Caco-2 (cell line): Measurements from ENCODE around the gene CATSPER3. TPM values are rescaled to one million over a fixed set of nuclear protein-coding genes. Genes with fewer than 3 reads are reported as not detected.
A peak's percentile ranks its signal among the peaks of the same experiment; 100 is the strongest.

Source experiments
- BruUV-seq: library from RNA; stranded (reverse); fragments of 400-500 nt; replicated peaks from 2 replicates; lab custom pipeline; 2021; lab: Mats Ljungman, UMichigan
- CTCF ChIA-PET: fragments of 300-600 bp; sonication (Branson Sonifier 250); formaldehyde crosslinking; loops from one replicate; lab custom pipeline; 2022; ENCODE audit warnings: antibody characterized with exemption; lab: Charles Lee
- POLR2A ChIA-PET: fragments of 300-600 bp; sonication (Branson Sonifier 250); formaldehyde crosslinking; loops from one replicate; lab custom pipeline; 2022; ENCODE audit warnings: antibody characterized with exemption; lab: Charles Lee
- DNase-seq, 2 experiments: peaks; one replicate each; pipeline versions ENCODE4 v3.0.0 to v3.0.0-alpha.2; 2020 to 2022
- H3K27me3 ChIP-seq: replicated peaks from 2 replicates; pipeline ENCODE4 v1.6.0; 2011; ENCODE audit warnings: low read length; ENCODE audit not compliant: control insufficient read depth, insufficient read depth
- H3K36me3 ChIP-seq: 2 replicates; pipeline ENCODE4 v1.5.1; 2011; ENCODE audit warnings: low read length; ENCODE audit not compliant: control insufficient read depth, insufficient read depth
- H3K4me1 ChIP-seq: fragments of 250-450 bp; sonication (Bioruptor Pico); 2 replicates; pipeline ENCODE4 v1.5.1; 2020; ENCODE audit warnings: mild to moderate bottlenecking
- H3K4me3 ChIP-seq: 2 replicates; pipeline ENCODE4 v1.5.1; 2011; ENCODE audit warnings: low read depth, mild to moderate bottlenecking, control low read depth, low read length
- H3K9me3 ChIP-seq: fragments of 250-450 bp; sonication (Bioruptor Pico); 2 replicates; pipeline ENCODE4 v1.5.1; 2020; ENCODE audit warnings: mild to moderate bottlenecking, moderate library complexity
- H3K27ac Mint-ChIP-seq: one replicate; pipeline ENCODE4 v1.8.0; 2022; ENCODE audit warnings: mixed read lengths; ENCODE audit not compliant: unreplicated experiment
- H3K27me3 Mint-ChIP-seq: one replicate; pipeline ENCODE4 v1.8.0; 2022; ENCODE audit warnings: mixed read lengths; ENCODE audit not compliant: insufficient read depth, unreplicated experiment
- H3K36me3 Mint-ChIP-seq: one replicate; pipeline ENCODE4 v1.8.0; 2022; ENCODE audit warnings: mild to moderate bottlenecking, mixed read lengths; ENCODE audit not compliant: insufficient read depth, unreplicated experiment
- H3K4me1 Mint-ChIP-seq: one replicate; pipeline ENCODE4 v1.8.0; 2022; ENCODE audit warnings: low read depth, mixed read lengths; ENCODE audit not compliant: unreplicated experiment
- H3K4me3 Mint-ChIP-seq: one replicate; pipeline ENCODE4 v1.8.0; 2022; ENCODE audit warnings: mild to moderate bottlenecking, moderate library complexity, mixed read lengths; ENCODE audit not compliant: unreplicated experiment
- H3K9me3 Mint-ChIP-seq: one replicate; pipeline ENCODE4 v1.8.0; 2022; ENCODE audit warnings: mixed read lengths; ENCODE audit not compliant: unreplicated experiment
- intact Hi-C: fragments of 100-400 bp; cut with micrococcal nuclease; formaldehyde crosslinking; loops from one replicate; pipeline ENCODE4 v1.10.0; 2022; ENCODE audit not compliant: unreplicated experiment
- total RNA-seq: library from RNA; stranded (reverse); gene quantifications from 2 replicates; pipeline ENCODE4 v1.2.3, GENCODE V29; 2022
- TF ChIP-seq, protein P1 (sequence below), 2 experiments: fragments of 200-600 bp in 1 of 2; IDR thresholded peaks; 1 replicate in 1 of 2; 2 replicates in 1 of 2; pipeline versions ENCODE4 v1.5.1 to v1.8.0; 2011 to 2022; ENCODE audit warnings: antibody characterized with exemption in 1 of 2, control low read depth in 1 of 2, inconsistent platforms in 1 of 2, low read depth in 1 of 2, low read length in 1 of 2, mild to moderate bottlenecking in 1 of 2, moderate library complexity in 1 of 2; ENCODE audit not compliant: insufficient read depth in 1 of 2, severe bottlenecking in 1 of 2, unreplicated experiment in 1 of 2

CATSPER3 gene
- total RNA-seq, 1 experiment from 2014 or later: 0.61 TPM

DNA sequence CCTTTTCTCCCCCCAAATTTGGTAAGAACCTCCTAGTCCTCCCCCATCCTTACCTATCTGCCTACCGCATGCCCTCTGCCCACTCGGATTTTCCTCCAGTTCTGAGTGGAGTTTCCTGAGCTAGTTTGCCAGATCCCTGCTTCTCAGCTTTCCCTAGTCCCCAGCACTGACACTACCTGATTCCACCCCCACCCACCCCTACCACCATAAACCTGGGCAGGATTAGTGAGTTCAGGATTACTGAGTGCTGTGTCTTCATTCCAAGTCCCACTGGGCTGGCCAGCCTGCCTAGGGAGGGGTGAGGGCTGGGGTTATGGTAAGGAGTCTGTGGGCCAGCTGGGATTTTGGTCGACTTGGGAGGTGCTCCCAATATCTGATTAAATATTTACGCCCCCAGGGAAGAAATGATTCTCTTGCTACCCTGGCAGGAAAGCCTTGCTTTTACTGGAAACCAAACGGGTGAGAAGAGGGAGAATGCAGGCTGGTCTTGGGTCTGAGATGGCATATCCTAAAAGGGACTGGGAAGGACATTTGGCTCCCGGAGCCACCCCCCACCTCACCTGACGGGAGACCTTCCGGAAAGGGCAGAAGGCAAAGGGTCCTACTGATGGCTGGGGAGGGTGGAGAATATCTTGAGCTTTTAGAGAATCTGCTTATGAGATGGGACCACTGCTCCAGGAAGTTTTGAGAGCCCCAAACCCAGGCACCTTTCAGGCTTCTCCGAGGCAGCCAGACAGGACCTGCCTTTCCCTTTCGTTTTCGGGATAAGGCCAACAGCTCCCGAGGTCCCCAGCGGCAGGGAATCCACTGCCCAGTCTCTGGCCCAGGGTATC, 62.6 kb downstream of the CATSPER3 start:
- intact Hi-C loops: loop anchor here (5.0 to 10.0 kb wide), 2 partner anchors 274 to 302 kb away; no protein-coding TSS in a partner anchor
- Histone ChIP-seq H3K9me3 (no peaks in the 10 kb centered on the region), H3K4me3 (no peak overlapping the region), H3K4me1 (peaks cover 33% of the 10 kb centered on the region), H3K36me3 (peaks cover 3% of the 10 kb centered on the region), H3K27me3 (no peaks in the 10 kb centered on the region)
- BruUV-seq: no TSS peak
- ChIA-PET POLR2A (no interaction called here), CTCF (no interaction called here)
- H3K4me1 Mint-ChIP-seq: peaks cover 40% of the 10 kb centered on the region
- H3K36me3 Mint-ChIP-seq: peaks cover 86% of the 10 kb centered on the region
- no peaks in the 10 kb centered on the region for H3K27me3 Mint-ChIP-seq
- H3K27ac Mint-ChIP-seq: no peak overlapping the region
- peak overlapping the region; percentile 52 for H3K4me3 Mint-ChIP-seq
- DNase-seq: no peak
- peaks cover 12% of the 10 kb centered on the region for H3K9me3 Mint-ChIP-seq
- TF ChIP-seq, protein P1, sequence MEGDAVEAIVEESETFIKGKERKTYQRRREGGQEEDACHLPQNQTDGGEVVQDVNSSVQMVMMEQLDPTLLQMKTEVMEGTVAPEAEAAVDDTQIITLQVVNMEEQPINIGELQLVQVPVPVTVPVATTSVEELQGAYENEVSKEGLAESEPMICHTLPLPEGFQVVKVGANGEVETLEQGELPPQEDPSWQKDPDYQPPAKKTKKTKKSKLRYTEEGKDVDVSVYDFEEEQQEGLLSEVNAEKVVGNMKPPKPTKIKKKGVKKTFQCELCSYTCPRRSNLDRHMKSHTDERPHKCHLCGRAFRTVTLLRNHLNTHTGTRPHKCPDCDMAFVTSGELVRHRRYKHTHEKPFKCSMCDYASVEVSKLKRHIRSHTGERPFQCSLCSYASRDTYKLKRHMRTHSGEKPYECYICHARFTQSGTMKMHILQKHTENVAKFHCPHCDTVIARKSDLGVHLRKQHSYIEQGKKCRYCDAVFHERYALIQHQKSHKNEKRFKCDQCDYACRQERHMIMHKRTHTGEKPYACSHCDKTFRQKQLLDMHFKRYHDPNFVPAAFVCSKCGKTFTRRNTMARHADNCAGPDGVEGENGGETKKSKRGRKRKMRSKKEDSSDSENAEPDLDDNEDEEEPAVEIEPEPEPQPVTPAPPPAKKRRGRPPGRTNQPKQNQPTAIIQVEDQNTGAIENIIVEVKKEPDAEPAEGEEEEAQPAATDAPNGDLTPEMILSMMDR (IDR thresholded peaks at IDR 0.05; ENCODE audit: insufficient read depth in 1 of 2, low read depth in 1 of 2, low read length in 1 of 2, severe bottlenecking in 1 of 2, unreplicated experiment in 1 of 2): no peak

DNA sequence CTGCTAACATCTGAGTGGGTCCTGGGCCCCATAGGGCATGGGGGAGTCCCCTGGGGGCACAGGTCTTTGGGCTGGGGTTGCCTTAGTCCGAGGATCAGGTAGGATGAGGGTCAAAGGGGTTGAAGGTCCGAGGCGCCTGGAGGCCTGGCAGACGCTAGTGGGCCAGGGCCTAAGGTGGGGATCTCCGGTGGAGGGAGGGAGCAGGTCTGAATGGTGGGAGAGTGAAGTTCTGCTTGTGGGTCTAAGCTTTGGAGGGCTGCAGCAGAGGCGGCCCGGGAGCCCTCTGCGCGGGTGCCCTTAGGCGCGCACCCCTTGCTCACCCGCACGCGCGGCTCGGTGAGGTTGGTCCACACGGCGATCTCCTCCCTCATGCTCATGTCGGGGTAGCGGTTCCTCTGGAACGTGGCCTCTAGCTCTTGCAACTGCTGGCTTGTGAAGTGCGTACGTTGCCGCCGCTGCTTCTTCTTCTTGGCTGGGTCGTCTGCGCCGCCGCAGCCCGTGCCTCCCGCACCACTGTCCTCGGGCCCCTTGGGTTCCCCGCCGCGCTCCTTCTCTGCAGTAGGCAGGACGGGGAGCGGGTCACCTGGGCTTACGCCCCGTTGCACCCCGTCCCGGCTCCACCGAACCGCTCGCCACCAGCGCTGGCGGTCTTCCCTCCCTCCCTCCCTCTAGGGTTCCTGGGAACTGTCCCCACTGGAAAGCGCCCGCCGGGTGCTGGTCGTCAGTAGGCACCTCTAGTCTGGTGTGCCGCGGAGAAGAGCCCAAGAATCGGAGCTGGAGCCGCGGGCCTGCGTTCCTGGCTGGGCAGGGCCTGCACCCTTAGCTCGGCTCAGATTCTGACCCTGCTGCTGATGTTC, 63.5 kb downstream of the CATSPER3 start:
- Histone ChIP-seq H3K27me3 (no peaks in the 10 kb centered on the region), H3K4me3 (peak overlapping the region; percentile 83), H3K4me1 (peaks cover 27% of the 10 kb centered on the region), H3K36me3 (peaks cover 3% of the 10 kb centered on the region), H3K9me3 (no peaks in the 10 kb centered on the region)
- H3K4me3 Mint-ChIP-seq: peak overlapping the region; percentile 89
- intact Hi-C loops: loop anchor here (5.0 to 10.0 kb wide), 2 partner anchors 274 to 301 kb away; no protein-coding TSS in a partner anchor
- peaks cover 79% of the 10 kb centered on the region for H3K36me3 Mint-ChIP-seq
- H3K9me3 Mint-ChIP-seq: peaks cover 12% of the 10 kb centered on the region
- TF ChIP-seq, protein P1 (IDR thresholded peaks at IDR 0.05; ENCODE audit: insufficient read depth in 1 of 2, low read depth in 1 of 2, low read length in 1 of 2, severe bottlenecking in 1 of 2, unreplicated experiment in 1 of 2): no peak
- H3K27ac Mint-ChIP-seq: peak overlapping the region; percentile 90
- no peaks in the 10 kb centered on the region for H3K27me3 Mint-ChIP-seq
- DNase-seq: no peak
- no TSS peak for BruUV-seq
- ChIA-PET CTCF (interaction anchor here (0.6 kb wide), 2 partner anchors 29 to 225 kb away, joined by 3 read pairs; no protein-coding TSS in a partner anchor), POLR2A (no interaction called here)
- peaks cover 35% of the 10 kb centered on the region for H3K4me1 Mint-ChIP-seq
